Psoas muscle (tissue), 8 donors: Measurements from ENCODE around the gene IFTAP. TPM values are rescaled to one million over a fixed set of nuclear protein-coding genes. Genes with fewer than 3 reads are reported as not detected.

Experiments
- ATAC-seq, 4 donors: fragments of 200-7000 bp; cut with Tn5 transposase; one replicate each; pipeline ENCODE4 v1.9.1; 2020; ENCODE audit warnings: moderate library complexity in 3 of 4, mild to moderate bottlenecking in 2 of 4
- DNase-seq, 2 donors: peaks; one replicate each; pipeline ENCODE4 v3.0.0-alpha.2; 2020
- H3K27ac ChIP-seq: fragments of 200-600 bp; one replicate; pipeline ENCODE4 v1.8.0; 2022
- H3K27me3 ChIP-seq, 3 donors: fragments of 200-600 bp in 1 of 3; one replicate each; pipeline versions ENCODE4 v1.6.1 to v1.8.0; 2013 to 2022; ENCODE audit warnings: low read length in 2 of 3, mild to moderate bottlenecking in 2 of 3, moderate library complexity in 1 of 3; ENCODE audit not compliant: insufficient read depth in 3 of 3
- H3K36me3 ChIP-seq, 2 donors: fragments of 200-600 bp in 1 of 2; one replicate each; pipeline versions ENCODE4 v1.6.1 to v1.8.0; 2013 to 2022; ENCODE audit warnings: low read depth in 1 of 2, mild to moderate bottlenecking in 1 of 2, moderate library complexity in 1 of 2; ENCODE audit not compliant: insufficient read depth in 1 of 2
- H3K4me1 ChIP-seq: fragments of 200-600 bp; one replicate; pipeline ENCODE4 v1.8.0; 2022
- H3K4me3 ChIP-seq: fragments of 200-600 bp; one replicate; pipeline ENCODE4 v1.8.0; 2022; ENCODE audit warnings: mild to moderate bottlenecking
- H3K9me3 ChIP-seq: fragments of 200-600 bp; one replicate; pipeline ENCODE4 v1.8.0; 2022
- WGBS, 3 donors: extraction: QIAGEN DNeasy Blood & Tissue Kit; methylation state at CpG; one replicate each; pipeline versions ENCODE4 v1.1.6 to v1.1.7; 2013; 5-methylcytosine and 5-hydroxymethylcytosine counted together
- intact Hi-C, 2 donors: fragments of 100-400 bp; cut with DNase I; formaldehyde crosslinking; loops; one replicate each; pipeline versions ENCODE4 v1.11.0 to v1.14.2; 2022
- polyA plus RNA-seq, 3 donors: library from polyadenylated mRNA; stranded (reverse); fragments of 200-250 nt; gene quantifications; one replicate each; pipeline ENCODE4 v1.2.3, GENCODE V29; 2013
- total RNA-seq, 4 donors: library from RNA; stranded (reverse); fragmentation: NEBNext Ultra II Directional in 2 of 4; extraction: Animal tissue kit (Norgen Biotek cat#: 25700) in 2 of 4; gene quantifications; one replicate each; pipeline versions ENCODE4 v1.2.1 to v1.2.4, GENCODE V29; 2021 to 2023
- TF ChIP-seq, protein P1 (sequence below): fragments of 200-600 bp; IDR thresholded peaks from one replicate; pipeline ENCODE4 v1.8.0; 2022; ENCODE audit warnings: antibody characterized with exemption
- donor health status: healthy with polysubstance abuse.
- donor health status: DM: no; HTN: no; CAD: no; lungs with moderate emphysema.
- donor health status: Bipolar disorder and iron deficiency.
- donor health status: healthy.
- donor health status: DM: yes; HTN: yes; CAD: no.
- donor health status: DM: no; HTN: no; CAD: no.
- donor health status: DM: no; HTN: no; CAD: no.
- donor health status: DM: yes; HTN: yes; CAD: no.

The IFTAP gene
- total and polyA plus RNA-seq, 7 donors, result 21.3 to 58.7 (median 28.2) TPM

DNA sequence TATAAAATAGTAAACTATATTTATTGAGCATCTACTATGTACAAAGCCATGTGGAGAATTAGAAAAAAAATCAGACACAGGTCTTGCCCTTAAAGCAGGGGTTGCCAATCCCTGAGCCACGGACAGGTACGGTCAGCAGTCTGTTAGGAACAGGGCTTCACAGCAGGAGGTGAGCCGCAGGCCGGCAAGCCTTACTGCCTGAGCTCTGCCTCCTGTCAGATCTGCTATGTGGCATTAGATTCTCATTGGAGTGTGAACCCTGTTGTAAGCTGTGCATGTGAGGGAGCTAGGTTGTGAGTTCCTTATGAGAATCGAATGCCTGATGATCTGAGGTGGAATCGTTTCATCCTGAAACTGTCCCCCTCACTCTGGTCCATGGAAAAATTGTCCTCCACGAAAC lies 5.9 kb downstream of the IFTAP start:
- H3K4me3 ChIP-seq, result no peak overlapping the region
- 82 to 85% (median 84%) methylated on average over 7 of the region's 7 CpGs for WGBS, 3 donors
- DNase-seq (no peak), ATAC-seq (no peak)
- no peaks in the 10 kb centered on the region for H3K27me3 ChIP-seq
- H3K36me3 ChIP-seq, result no peaks in the 10 kb centered on the region
- TF ChIP-seq, protein P1, sequence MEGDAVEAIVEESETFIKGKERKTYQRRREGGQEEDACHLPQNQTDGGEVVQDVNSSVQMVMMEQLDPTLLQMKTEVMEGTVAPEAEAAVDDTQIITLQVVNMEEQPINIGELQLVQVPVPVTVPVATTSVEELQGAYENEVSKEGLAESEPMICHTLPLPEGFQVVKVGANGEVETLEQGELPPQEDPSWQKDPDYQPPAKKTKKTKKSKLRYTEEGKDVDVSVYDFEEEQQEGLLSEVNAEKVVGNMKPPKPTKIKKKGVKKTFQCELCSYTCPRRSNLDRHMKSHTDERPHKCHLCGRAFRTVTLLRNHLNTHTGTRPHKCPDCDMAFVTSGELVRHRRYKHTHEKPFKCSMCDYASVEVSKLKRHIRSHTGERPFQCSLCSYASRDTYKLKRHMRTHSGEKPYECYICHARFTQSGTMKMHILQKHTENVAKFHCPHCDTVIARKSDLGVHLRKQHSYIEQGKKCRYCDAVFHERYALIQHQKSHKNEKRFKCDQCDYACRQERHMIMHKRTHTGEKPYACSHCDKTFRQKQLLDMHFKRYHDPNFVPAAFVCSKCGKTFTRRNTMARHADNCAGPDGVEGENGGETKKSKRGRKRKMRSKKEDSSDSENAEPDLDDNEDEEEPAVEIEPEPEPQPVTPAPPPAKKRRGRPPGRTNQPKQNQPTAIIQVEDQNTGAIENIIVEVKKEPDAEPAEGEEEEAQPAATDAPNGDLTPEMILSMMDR, result no peak
- no peaks in the 10 kb centered on the region for H3K9me3 ChIP-seq
- peaks cover 8% of the 10 kb centered on the region for H3K4me1 ChIP-seq
- H3K27ac ChIP-seq, result no peak overlapping the region
- intact Hi-C loops, result no loop called here

DNA sequence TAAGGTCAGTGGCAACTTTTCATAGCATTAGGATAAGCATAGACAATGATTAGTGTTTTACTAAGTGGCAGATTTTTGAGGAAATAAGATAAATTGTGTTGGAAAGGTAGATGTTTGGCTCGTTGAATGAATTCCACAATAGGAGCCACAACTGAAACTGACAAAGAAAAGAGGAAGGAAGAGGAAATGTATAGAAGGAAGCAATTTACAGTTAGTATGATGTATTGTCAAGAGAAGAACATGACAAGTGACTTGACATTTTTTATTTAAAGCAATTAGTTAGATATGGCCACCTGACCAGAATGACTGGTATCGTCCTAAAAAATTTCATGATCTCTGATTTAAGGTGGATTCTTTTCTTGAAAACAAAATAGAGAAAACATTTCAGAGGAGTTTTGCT lies 6.9 kb downstream of the IFTAP start:
- H3K27ac ChIP-seq, result no peak overlapping the region
- no peak overlapping the region for H3K4me3 ChIP-seq
- 83 to 95% (median 84%) methylated on average over 2 of the region's 2 CpGs for WGBS, 3 donors
- TF ChIP-seq, protein P1, result no peak
- DNase-seq, result no peak
- no peaks in the 10 kb centered on the region for H3K27me3 ChIP-seq
- H3K9me3 ChIP-seq, result no peaks in the 10 kb centered on the region
- ATAC-seq, result no peak
- H3K4me1 ChIP-seq, result no peaks in the 10 kb centered on the region
- no peaks in the 10 kb centered on the region for H3K36me3 ChIP-seq
- intact Hi-C loops, result no loop called here

DNA sequence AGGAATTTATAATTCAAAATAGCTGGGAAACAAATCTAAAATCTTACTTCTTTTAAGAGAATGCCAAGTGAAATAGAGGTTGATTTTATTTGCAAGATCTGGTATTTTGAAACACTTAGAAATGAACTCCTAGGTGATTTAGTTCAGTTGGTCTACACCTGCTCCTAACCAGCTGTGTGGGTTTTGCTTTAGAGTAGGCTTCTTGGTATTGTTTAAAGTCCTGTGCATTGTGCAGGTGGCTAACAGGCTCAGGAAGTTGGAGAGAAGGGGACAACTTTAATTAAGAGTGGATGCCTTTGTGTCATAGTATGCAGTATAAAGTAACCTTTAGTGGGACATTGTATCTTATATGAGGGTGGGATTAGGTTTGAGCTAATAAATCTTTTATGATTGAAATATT lies 7.8 kb downstream of the IFTAP start:
- no peaks in the 10 kb centered on the region for H3K36me3 ChIP-seq
- H3K9me3 ChIP-seq, result no peaks in the 10 kb centered on the region
- intact Hi-C loops, result no loop called here
- no peak overlapping the region for H3K4me3 ChIP-seq
- H3K4me1 ChIP-seq, result no peaks in the 10 kb centered on the region
- H3K27ac ChIP-seq, result no peak overlapping the region
- ATAC-seq, result no peak
- DNase-seq, result no peak
- no peaks in the 10 kb centered on the region for H3K27me3 ChIP-seq
- TF ChIP-seq, protein P1, result no peak

DNA sequence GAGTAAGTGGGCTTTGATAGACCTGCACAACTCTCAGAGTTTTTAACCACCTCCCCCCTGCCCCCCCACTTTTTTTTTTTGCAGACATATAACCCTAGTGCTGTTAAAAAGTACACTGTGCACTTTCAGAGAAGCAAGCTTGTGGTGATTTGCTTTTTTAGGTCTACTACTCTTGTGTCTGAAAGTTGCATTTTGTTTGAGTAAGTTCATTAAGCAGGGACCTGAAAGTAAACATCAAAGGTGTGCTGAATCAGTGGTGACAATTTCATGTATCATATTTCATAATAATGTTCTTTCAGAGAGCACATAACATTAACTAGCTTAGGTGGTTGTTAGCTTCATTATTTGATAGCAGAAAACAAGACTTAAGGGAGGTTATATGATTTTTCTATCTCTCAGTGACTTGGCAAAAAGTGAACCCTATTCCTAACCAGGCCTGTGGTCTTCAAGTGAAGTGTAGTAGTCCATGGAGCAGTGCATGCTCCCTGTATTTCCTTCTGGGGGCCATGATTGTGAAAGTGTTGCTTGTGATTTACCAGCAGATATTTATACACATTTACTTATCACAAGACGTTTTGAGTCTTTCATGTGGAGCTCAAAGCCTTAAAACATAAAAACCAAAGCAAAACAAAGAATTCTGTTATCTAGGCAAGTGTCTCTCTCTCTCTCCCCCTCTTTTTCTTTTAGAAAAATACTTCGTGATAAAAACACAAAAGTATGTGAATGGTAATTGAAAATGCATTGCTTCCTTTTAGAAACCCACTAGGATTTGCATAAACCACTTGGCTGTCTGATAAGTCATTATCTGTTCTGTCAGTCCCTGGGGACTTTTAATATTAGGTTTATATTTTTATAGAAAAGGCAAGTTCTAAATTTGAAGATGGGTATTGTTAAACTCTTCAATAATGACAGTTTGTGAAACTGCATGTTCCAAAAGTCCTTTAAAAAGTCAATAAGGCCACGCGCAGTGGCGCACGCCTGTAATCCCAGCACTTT lies 11.2 kb downstream of the IFTAP start:
- no peaks in the 10 kb centered on the region for H3K27me3 ChIP-seq
- DNase-seq, result no peak
- no peaks in the 10 kb centered on the region for H3K9me3 ChIP-seq
- WGBS, 3 donors, result 89 to 92% (median 91%) methylated on average over 6 of the region's 6 CpGs
- ATAC-seq, result no peak
- peaks cover 0 to 8% of the 10 kb centered on the region in 2 donors for H3K36me3 ChIP-seq
- H3K4me1 ChIP-seq, result no peaks in the 10 kb centered on the region
- H3K27ac ChIP-seq, result no peak overlapping the region
- TF ChIP-seq, protein P1, result no peak
- intact Hi-C loops, result no loop called here
- H3K4me3 ChIP-seq, result no peak overlapping the region
